ENCODE measurements around the gene RALGDS.
"Not testable (repeated sequence)": the region's sequence is repeated elsewhere in the genome, so short reads cannot be mapped to it uniquely, and the experiment has no call there.

- not testable (repeated sequence) for TF ChIP-seq FOXK2 (IDR thresholded peaks at IDR 0.05); ARNT (IDR thresholded peaks at IDR 0.05); FOXM1 (IDR thresholded peaks at IDR 0.05; ENCODE audit: borderline replicate concordance)
Measured at GRCh38 chr9:133083688-133084087, 37.4 kb downstream of the RALGDS start.

Data from HEK293T (cell line).